Measurements from ENCODE around the gene ARRDC3. TPM values are rescaled to one million over a fixed set of nuclear protein-coding genes. Genes with fewer than 3 reads are reported as not detected.

The ARRDC3 gene
- total and polyA plus RNA-seq, 2 of the 8 experiments (the other 6 are each of a cell fraction or from before 2014, with no cell fraction given) = 2.9 to 5.7 TPM

- TF ChIP-seq CHD7 (IDR thresholded peaks at IDR 0.05; ENCODE audit: insufficient replicate concordance, low read length) (no peak), SUZ12 (IDR thresholded peaks at IDR 0.05; ENCODE audit: low read length) (no peak), HDAC6 (IDR thresholded peaks at IDR 0.05; ENCODE audit: low read depth, low read length) (no peak)
- TF ChIP-seq, protein P1, sequence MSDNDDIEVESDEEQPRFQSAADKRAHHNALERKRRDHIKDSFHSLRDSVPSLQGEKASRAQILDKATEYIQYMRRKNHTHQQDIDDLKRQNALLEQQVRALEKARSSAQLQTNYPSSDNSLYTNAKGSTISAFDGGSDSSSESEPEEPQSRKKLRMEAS (IDR thresholded peaks at IDR 0.05) = no peak
Measured at GRCh38 chr5:91341154-91341553, 42.0 kb downstream of the ARRDC3 start (continued).
